Adrenal gland (tissue), 5 donors: Measurements from ENCODE around the gene ANK3.

Experiments
- POLR2A ChIP-seq, 2 donors: fragments of 450-650 bp; IDR thresholded peaks; one replicate each; pipeline ENCODE4 v1.6.1; 2017; ENCODE audit warnings: antibody characterized with exemption in 2 of 2, mild to moderate bottlenecking in 2 of 2, moderate library complexity in 1 of 2
- TF ChIP-seq, protein P1 (sequence below), 6 experiments: fragments of 450-650 bp in 4 of 6; fragments of 200-600 bp in 2 of 6; sonication (generic) in 1 of 6; IDR thresholded peaks; 1 replicate in 5 of 6; 2 replicates in 1 of 6; pipeline versions ENCODE4 v1.5.1 to v1.8.0; 2016 to 2021; ENCODE audit warnings: antibody characterized with exemption in 6 of 6, mild to moderate bottlenecking in 2 of 6, moderate library complexity in 1 of 6
- donor health status: DM: no; HTN: no; CAD: no.

DNA sequence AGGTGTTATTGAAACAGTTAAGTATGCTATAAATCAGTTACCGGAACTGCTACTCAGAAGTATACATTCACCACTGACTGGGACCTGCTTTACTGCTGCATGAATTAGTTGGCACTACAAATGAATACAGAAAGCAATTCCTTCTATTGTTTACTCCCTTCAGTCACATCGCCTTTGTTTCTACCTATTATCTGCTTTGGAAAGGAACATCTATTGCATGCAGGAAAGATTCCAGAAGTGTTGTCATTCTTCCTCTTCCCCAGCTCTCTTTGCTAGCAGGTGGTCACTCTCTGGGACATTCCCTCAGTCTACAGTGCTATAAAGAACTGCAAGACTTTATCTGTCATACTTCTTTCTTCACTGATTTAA lies 131.3 kb downstream of the ANK3 start:
- TF ChIP-seq, protein P1, sequence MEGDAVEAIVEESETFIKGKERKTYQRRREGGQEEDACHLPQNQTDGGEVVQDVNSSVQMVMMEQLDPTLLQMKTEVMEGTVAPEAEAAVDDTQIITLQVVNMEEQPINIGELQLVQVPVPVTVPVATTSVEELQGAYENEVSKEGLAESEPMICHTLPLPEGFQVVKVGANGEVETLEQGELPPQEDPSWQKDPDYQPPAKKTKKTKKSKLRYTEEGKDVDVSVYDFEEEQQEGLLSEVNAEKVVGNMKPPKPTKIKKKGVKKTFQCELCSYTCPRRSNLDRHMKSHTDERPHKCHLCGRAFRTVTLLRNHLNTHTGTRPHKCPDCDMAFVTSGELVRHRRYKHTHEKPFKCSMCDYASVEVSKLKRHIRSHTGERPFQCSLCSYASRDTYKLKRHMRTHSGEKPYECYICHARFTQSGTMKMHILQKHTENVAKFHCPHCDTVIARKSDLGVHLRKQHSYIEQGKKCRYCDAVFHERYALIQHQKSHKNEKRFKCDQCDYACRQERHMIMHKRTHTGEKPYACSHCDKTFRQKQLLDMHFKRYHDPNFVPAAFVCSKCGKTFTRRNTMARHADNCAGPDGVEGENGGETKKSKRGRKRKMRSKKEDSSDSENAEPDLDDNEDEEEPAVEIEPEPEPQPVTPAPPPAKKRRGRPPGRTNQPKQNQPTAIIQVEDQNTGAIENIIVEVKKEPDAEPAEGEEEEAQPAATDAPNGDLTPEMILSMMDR (IDR thresholded peaks at IDR 0.05), result no peak
- TF ChIP-seq POLR2A (IDR thresholded peaks at IDR 0.05), result no peak
